ENCODE measurements around the gene PRLH. TPM values are rescaled to one million over a fixed set of nuclear protein-coding genes. Genes with fewer than 3 reads are reported as not detected.
"Not testable (repeated sequence)": the region's sequence is repeated elsewhere in the genome, so short reads cannot be mapped to it uniquely, and the experiment has no call there.

Gene PRLH
- polyA plus RNA-seq, 1 donor: not detected

- DNase-seq: no peak
Measured at GRCh38 chr2:237601453-237602116, 35.2 kb downstream of the PRLH start.

DNA sequence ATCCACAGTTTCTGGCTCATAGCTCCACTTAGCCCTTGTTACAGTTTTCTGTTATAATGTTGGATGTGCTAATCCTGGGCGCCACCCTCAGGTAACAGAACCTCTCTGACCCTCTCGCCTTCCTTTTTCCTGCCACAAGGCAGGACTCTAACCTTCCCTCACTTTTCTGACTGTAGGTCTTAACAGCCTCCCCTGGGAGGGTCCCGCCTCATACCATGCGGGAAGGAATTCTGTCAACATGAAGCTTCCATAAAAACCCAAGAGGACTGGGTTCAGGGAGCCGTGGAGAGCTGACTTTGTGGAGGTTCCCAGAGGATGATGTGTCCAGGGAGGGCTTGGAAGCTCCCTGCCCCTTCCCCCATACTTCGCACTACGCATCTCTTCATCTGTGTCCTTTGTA, 36.0 kb downstream of the PRLH start:
- no peak for DNase-seq

DNA sequence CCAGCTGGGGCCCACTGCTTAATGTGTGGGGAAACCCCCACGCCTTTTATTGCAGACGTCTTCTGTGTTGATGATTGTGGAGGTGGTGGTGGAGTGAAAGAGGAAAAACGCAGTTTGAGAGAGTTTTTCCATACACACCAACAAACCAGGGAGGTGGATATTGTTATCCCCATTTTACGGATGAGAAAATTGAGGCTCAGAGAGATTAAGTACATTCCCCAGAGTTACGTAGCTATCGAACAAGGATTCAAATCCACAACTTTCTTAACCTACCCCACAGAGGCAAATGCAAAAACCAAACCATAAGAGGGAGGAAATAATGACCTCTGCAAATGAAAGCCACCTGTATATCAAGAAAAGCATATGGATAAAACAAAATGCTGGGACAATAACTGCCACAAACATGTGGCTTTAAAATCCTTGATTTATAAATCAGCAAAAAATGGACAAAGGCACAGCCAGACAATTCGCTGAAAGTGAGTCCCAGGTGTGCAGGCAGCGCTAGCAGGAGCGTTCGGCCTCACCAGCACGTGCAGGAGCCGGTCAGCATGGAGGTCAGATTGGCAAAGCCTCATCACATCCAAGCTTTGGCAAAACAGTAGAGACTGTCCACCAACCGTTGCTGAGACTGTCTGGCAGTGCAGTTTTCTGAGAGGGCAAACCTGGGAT, 36.8 kb downstream of the PRLH start:
- no peak for DNase-seq

DNA sequence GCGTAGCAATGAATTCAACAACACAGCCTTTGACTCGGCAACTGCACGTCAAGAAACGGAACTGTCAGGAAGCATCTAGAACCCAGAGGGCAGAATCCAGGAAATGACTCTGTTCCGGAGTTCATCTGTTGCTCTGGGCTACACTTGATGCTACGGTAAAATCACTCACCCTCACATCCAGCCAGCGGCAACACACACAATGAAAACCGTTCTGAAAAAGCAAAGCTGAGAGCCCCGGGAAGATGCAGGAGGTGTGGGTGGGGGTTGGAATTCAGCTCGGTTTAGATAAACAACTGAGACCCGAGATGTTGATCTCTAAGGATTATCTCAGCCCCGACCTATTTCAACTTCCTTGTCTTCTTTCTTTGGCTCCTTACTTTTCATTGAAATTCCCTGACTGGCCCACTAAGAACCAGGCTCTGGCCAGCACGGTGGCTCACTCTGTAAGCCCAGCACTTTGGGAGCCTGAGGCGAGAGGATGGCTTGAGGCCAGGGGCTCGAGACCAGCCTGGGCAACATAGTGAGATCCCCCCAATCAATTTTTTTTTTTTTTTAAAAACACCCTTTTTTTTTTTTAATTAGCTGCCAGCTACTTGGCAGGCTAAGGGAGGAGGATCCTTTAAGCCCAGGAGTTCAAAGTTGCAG, 37.5 kb downstream of the PRLH start:
- DNase-seq: no peak

- DNase-seq: no peak
Measured at GRCh38 chr2:237604391-237604790, 38.0 kb downstream of the PRLH start.

GRCh38 chr2:237604960-237605359, 38.6 kb downstream of the PRLH start:
- no peak for DNase-seq

DNA sequence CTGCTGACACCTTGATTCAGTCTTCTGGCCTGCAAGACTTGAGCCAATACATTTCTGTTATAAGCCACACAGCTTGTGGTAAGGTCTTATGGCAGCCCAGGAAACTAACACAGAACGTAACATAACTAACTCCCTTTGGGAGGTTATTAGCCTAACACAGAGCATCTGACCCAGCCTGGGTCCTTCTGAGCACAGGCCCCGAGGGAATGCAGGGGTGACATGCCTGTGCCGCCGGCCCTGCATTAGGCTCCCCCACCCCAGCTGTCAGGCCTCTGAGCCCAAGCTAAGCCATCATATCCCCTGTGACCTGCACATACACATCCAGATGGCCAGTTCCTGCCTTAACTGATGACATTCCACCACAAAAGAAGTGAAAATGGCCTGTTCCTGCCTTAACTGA, 40.1 kb downstream of the PRLH start:
- not testable (repeated sequence) for DNase-seq

DNA sequence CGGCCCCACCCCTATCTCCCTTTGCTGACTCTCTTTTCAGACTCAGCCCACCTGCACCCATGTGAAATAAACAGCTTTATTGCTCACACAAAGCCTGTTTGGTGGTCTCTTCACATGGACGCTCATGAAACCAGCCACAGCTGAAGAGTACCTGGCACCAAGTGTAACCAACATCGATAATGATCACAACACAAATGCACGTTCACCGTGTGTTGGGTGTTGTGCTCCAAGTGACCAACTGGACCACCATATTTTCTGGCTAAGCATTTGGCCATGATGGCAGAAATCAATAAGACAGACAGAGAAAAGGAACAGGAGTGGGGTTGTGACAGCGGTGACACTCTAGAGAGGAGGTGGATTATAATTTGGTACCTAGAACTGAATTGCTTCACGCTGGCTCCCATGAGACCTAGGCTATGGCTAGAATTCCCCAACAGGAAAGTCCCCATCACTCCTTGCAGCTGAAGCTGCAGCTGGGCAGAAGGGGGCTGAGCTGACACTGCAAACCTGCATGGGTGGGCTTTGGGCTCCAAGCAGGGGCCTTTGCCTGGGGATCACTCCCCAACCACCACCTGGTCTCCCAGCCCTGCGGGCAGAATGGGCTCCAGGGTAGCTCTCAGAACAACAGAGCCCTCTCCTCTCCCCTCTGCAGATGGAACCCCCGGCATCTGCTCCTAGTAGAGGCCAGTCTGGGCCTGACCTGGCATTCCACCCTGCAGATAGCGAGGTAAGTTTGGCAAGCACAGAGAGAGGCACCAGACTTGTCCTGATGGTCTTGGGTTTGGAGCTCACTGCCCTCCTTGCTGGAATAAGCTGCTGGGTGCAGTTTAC, 46.4 kb downstream of the PRLH start:
- DNase-seq: no peak

DNA sequence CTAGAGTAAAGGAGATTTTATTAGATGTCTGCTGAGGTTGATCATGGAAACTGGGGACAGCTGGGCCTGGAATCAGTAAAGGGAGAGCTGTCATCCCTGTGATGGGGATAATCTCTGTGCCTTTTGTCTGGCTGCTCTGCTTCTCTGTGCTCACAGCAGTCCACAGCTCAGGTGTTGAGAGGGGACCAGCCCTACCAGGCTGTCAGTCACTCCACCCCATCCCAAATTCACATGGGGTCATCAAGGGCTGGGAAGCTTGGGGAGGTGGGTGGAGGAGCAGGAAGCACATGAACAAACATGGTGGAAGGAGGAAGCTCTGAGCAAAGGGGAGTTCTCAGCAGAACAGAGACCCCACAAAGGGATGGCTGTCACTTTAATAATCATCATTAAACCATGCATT, 47.3 kb downstream of the PRLH start:
- DNase-seq: no peak

- DNase-seq: no peak
Measured at GRCh38 chr2:237614151-237614720, 47.9 kb downstream of the PRLH start.

DNA sequence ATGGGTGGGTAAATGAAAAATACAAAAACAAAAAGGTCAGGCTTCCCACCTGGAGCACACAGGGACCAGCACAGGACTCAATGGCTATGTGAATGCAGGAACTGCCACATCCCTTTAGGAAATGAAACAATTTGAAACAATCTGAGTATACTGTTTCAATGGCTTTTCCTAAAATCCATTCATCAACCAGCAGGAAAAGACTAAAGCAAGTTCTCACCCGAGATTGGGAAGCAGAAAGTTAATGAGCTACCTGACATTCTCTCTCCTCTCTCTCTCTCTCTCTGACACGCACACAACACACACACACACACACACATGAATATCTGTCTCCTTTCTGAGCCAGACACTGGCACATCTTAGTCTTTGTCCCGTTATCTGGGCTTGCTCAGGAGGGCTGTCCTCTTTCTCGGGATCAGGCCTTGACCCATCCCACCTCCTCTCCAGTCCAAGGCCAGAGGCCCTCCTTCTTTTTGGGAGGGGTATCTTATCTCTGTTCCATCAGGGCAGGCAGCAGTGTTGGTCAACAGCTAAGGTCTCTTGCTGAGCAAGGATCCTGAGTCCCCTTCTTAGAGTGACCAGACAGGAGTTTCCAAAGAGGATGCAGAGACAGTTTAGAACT, 49.4 kb downstream of the PRLH start:
- DNase-seq: no peak

DNA sequence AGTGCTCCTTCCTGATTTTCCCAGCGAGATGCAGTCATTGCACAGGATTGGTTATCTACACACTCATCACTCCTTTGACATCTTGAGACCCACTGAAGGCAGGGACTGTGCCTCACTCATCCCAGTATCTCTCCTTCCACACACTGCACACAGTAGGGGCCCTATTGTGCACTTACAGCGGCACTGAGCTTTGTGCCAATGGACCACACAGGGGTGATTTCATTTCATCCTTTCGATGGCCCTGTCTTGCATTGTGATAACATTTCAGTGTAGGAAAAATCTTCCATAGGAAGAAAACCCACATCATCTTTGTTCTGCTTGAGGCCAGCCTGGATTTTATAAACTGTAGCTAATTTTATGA, 50.0 kb downstream of the PRLH start:
- no peak for DNase-seq

Other genes with a start within 250 kb of the PRLH start
- 235 TPM for gene COL6A3, start 152.4 kb upstream of the PRLH start, polyA plus RNA-seq (ENCODE audit: insufficient read length)
- gene MLPH, start 79.3 kb upstream of the PRLH start, polyA plus RNA-seq (ENCODE audit: insufficient read length): 3.6 TPM
- gene RAB17, start 24.2 kb downstream of the PRLH start, polyA plus RNA-seq (ENCODE audit: insufficient read length): 13.2 TPM
- gene LRRFIP1, start 61.0 kb downstream of the PRLH start, polyA plus RNA-seq (ENCODE audit: insufficient read length): 101 TPM
- 0.78 TPM for gene RBM44, start 232.2 kb downstream of the PRLH start, polyA plus RNA-seq (ENCODE audit: insufficient read length)